Kidney (tissue), 14 donors: ENCODE measurements around the gene PPFIA2. TPM values are rescaled to one million over a fixed set of nuclear protein-coding genes. Genes with fewer than 3 reads are reported as not detected.

Source experiments
- DNase-seq, 5 donors: peaks; one replicate each; pipeline ENCODE4 v3.0.0-alpha.2; 2013 to 2020
- FAIRE-seq: peaks from 2 replicates; lab custom pipeline; 2012; peaks lifted over from hg19 to GRCh38; lab: Jason Lieb, UNC
- H3K27ac ChIP-seq, 2 donors: one replicate each; pipeline ENCODE4 v1.7.0; 2013; ENCODE audit warnings: low read depth in 2 of 2, low read length in 2 of 2, inconsistent platforms in 1 of 2
- H3K27me3 ChIP-seq: one replicate; pipeline ENCODE4 v1.7.1; 2013; ENCODE audit warnings: low read length, inconsistent platforms; ENCODE audit not compliant: control insufficient read depth, insufficient read depth
- H3K36me3 ChIP-seq, 3 donors: one replicate each; pipeline versions ENCODE4 v1.7.0 to v1.7.1; 2013; ENCODE audit warnings: low read length in 3 of 3, control low read depth in 1 of 3, inconsistent platforms in 1 of 3; ENCODE audit not compliant: insufficient read depth in 3 of 3, control insufficient read depth in 2 of 3
- H3K4me1 ChIP-seq, 3 donors: one replicate each; pipeline versions ENCODE4 v1.7.0 to v1.7.1; 2013; ENCODE audit warnings: low read length in 3 of 3, inconsistent platforms in 1 of 3, low read depth in 1 of 3; ENCODE audit not compliant: control insufficient read depth in 2 of 3, insufficient read depth in 2 of 3
- H3K4me3 ChIP-seq, 3 donors: one replicate each; pipeline versions ENCODE4 v1.7.0 to v1.8.1; 2013; ENCODE audit warnings: low read length in 3 of 3, control low read depth in 1 of 3, inconsistent platforms in 1 of 3
- H3K9ac ChIP-seq, 3 donors: one replicate each; pipeline versions ENCODE4 v1.7.0 to v1.7.1; 2013; ENCODE audit warnings: low read length in 3 of 3, control low read depth in 1 of 3, inconsistent platforms in 1 of 3
- H3K9me3 ChIP-seq, 3 donors: one replicate each; pipeline versions ENCODE4 v1.7.0 to v1.7.1; 2013; ENCODE audit warnings: low read length in 3 of 3, control low read depth in 1 of 3, inconsistent platforms in 1 of 3; ENCODE audit not compliant: control insufficient read depth in 2 of 3, insufficient read depth in 1 of 3
- CTCF ChIP-seq: IDR thresholded peaks from 3 replicates; pipeline ENCODE4 v1.5.1; 2012; ENCODE audit warnings: mild to moderate bottlenecking, moderate library complexity, borderline replicate concordance; ENCODE audit not compliant: insufficient read depth; ENCODE audit errors: extremely low read depth
- intact Hi-C: fragments of 100-400 bp; cut with DNase I; formaldehyde crosslinking; loops from one replicate; pipeline ENCODE4 v1.11.1; 2022
- polyA plus RNA-seq: library from polyadenylated mRNA; stranded (reverse); fragments of 350-450 nt; fragmentation: Illumina TruSeq; extraction: RNeasy Lipid Tissue Mini Kit (QIAGEN cat#74804); gene quantifications from one replicate; pipeline ENCODE4 v1.2.3, GENCODE V29; 2014; ENCODE audit warnings: low read depth, low replicate concordance; ENCODE audit not compliant: insufficient read depth
- total RNA-seq: library from RNA; stranded (reverse); fragmentation: NEBNext Ultra II Directional; extraction: Animal tissue kit (Norgen Biotek cat#: 25700); gene quantifications from one replicate; pipeline ENCODE4 v1.2.1, GENCODE V29; 2021
- donor health status: control.
- donor health status: control.
- donor health status: control.
- donor health status: control.
- donor health status: control.
- donor health status: DM: yes; HTN: yes; CAD: no.
- donor health status: Normal renal cell carcinoma (clear cell type).

Gene PPFIA2
- total and polyA plus RNA-seq, 2 donors from 2014 or later, result 2.8 to 9.4 TPM

GRCh38 chr12:81502912-81503695, 256.0 kb downstream of the PPFIA2 start:
- Histone ChIP-seq H3K4me3 (no peak overlapping the region), H3K36me3 (no peaks in the 10 kb centered on the region), H3K9me3 (no peaks in the 10 kb centered on the region), H3K4me1 (no peaks in the 10 kb centered on the region), H3K9ac (no peak overlapping the region), H3K27me3 (no peaks in the 10 kb centered on the region), H3K27ac (no peak overlapping the region)
- DNase-seq (no peak), FAIRE-seq (no peak)
- intact Hi-C loops, result no loop called here
- TF ChIP-seq CTCF, result no peak

GRCh38 chr12:81500788-81501187, 258.4 kb downstream of the PPFIA2 start:
- H3K4me1 ChIP-seq, result no peaks in the 10 kb centered on the region
- intact Hi-C loops, result no loop called here
- no peaks in the 10 kb centered on the region for H3K36me3 ChIP-seq
- H3K9me3 ChIP-seq, result no peaks in the 10 kb centered on the region
- H3K4me3 ChIP-seq, result no peak overlapping the region
- H3K27ac ChIP-seq, result no peak overlapping the region
- no peak for TF ChIP-seq CTCF
- FAIRE-seq (no peak), DNase-seq (no peak)
- no peaks in the 10 kb centered on the region for H3K27me3 ChIP-seq
- no peak overlapping the region for H3K9ac ChIP-seq

- Histone ChIP-seq H3K4me3 (no peak overlapping the region), H3K27me3 (no peaks in the 10 kb centered on the region), H3K9ac (no peak overlapping the region), H3K4me1 (no peaks in the 10 kb centered on the region), H3K36me3 (no peaks in the 10 kb centered on the region), H3K9me3 (no peaks in the 10 kb centered on the region), H3K27ac (no peak overlapping the region)
- FAIRE-seq (no peak), DNase-seq (no peak)
- intact Hi-C loops, result no loop called here
- no peak for TF ChIP-seq CTCF
Observed at GRCh38 chr12:81499809-81500208, 259.3 kb downstream of the PPFIA2 start.
